Measurements from ENCODE around the gene SH3GLB1.

GRCh38 chr1:86787621-86788020 lies 83.2 kb downstream of the SH3GLB1 start:
- TF ChIP-seq EGR1 (IDR thresholded peaks at IDR 0.05; ENCODE audit: low read depth in 2 of 2) (no peak), RAD21 (IDR thresholded peaks at IDR 0.05) (no peak), CTCF (IDR thresholded peaks at IDR 0.05; ENCODE audit: low read depth, low read length, missing input control) (no peak), SP1 (IDR thresholded peaks at IDR 0.05) (no peak), GABPA (IDR thresholded peaks at IDR 0.05 in 1 of 2, conservative IDR thresholded peaks at IDR 0.05 in 1 of 2) (no peak), MAX (IDR thresholded peaks at IDR 0.05) (no peak), REST (IDR thresholded peaks at IDR 0.05) (no peak), ATF3 (IDR thresholded peaks at IDR 0.05) (no peak), FOXA1 (IDR thresholded peaks at IDR 0.05) (no peak), YY1 (IDR thresholded peaks at IDR 0.05) (no peak), FOXA2 (IDR thresholded peaks at IDR 0.05) (no peak), TAF1 (conservative IDR thresholded peaks at IDR 0.05) (no peak)
